Right lobe of liver (tissue), 6 donors: ENCODE results near the gene TBC1D2B. TPM values are rescaled to one million over a fixed set of nuclear protein-coding genes. Genes with fewer than 3 reads are reported as not detected.
A peak's percentile ranks its signal among the peaks of the same experiment; 100 is the strongest.

Source experiments
- ATAC-seq, 4 donors: fragments of 200-7000 bp; cut with Tn5 transposase; one replicate each; pipeline ENCODE4 v1.9.1; 2020; ENCODE audit warnings: mild to moderate bottlenecking in 4 of 4, moderate library complexity in 4 of 4
- DNase-seq, 3 donors: peaks; one replicate each; pipeline ENCODE4 v3.0.0-alpha.2; 2020
- H3K27ac ChIP-seq, 3 donors: fragments of 200-600 bp; one replicate each; pipeline ENCODE4 v1.8.0; 2022
- H3K27me3 ChIP-seq, 2 donors: fragments of 200-600 bp; one replicate each; pipeline ENCODE4 v1.8.0; 2022
- H3K36me3 ChIP-seq, 4 donors: fragments of 200-600 bp; sonication (generic) in 1 of 4; one replicate each; pipeline versions ENCODE4 v1.5.1 to v1.8.0; 2017 to 2022; ENCODE audit warnings: control low read depth in 1 of 4
- H3K4me1 ChIP-seq, 4 donors: fragments of 200-600 bp; sonication (generic) in 1 of 4; one replicate each; pipeline versions ENCODE4 v1.5.1 to v1.8.0; 2017 to 2022; ENCODE audit warnings: control low read depth in 1 of 4
- H3K4me3 ChIP-seq, 3 donors: fragments of 200-600 bp; one replicate each; pipeline ENCODE4 v1.8.0; 2022
- H3K9me3 ChIP-seq, 4 donors: fragments of 200-600 bp; sonication (generic) in 1 of 4; one replicate each; pipeline versions ENCODE4 v1.5.1 to v1.8.0; 2017 to 2022; ENCODE audit warnings: control low read depth in 1 of 4
- CTCF ChIP-seq, 4 donors: fragments of 200-600 bp in 3 of 4; fragments of 450-650 bp in 1 of 4; IDR thresholded peaks; one replicate each; pipeline versions ENCODE4 v1.5.1 to v1.8.0; 2016 to 2022; ENCODE audit warnings: antibody characterized with exemption in 4 of 4, mild to moderate bottlenecking in 2 of 4
- POLR2A ChIP-seq: fragments of 450-650 bp; IDR thresholded peaks from one replicate; pipeline ENCODE4 v1.6.1; 2017; ENCODE audit warnings: antibody characterized with exemption, mild to moderate bottlenecking
- WGBS: methylation state at CpG from one replicate; pipeline ENCODE4 v1.1.6; 2018; ENCODE audit warnings: low coverage, low lambda C conversion rate; ENCODE audit not compliant: insufficient coverage; ENCODE audit errors: missing lambda C conversion rate; 5-methylcytosine and 5-hydroxymethylcytosine counted together
- intact Hi-C, 2 donors: fragments of 100-400 bp; cut with DNase I; formaldehyde crosslinking; loops; one replicate each; pipeline versions ENCODE4 v1.11.2 to v1.14.1; 2022
- total RNA-seq, 6 experiments: library from RNA; depleted of rRNA in 2 of 6; stranded (reverse); fragments of >200 nt in 2 of 6; fragmentation: NEBNext Ultra II Directional in 3 of 6; extraction: Animal tissue kit (Norgen Biotek cat#: 25700) in 3 of 6; gene quantifications; one replicate each; pipeline versions ENCODE4 v1.1.0 to v1.2.4, GENCODE V29; 2016 to 2023
- donor health status: DM: no; HTN: yes; CAD: no.
- donor health status: DM: no; HTN: no; CAD: no.
- donor health status: DM: no; HTN: no; CAD: no.
- donor health status: DM: no; HTN: yes; CAD: no.
- donor health status: DM: no; HTN: yes; CAD: no.

The TBC1D2B gene
- total RNA-seq, 6 experiments from 2014 or later = 23.7 to 81.4 (median 29.6) TPM

- intact Hi-C loops = loop anchor here in 1 of 2 donors (10.0 kb wide), 1 partner anchor 107 kb away; no protein-coding TSS in a partner anchor
- DNase-seq (peak in 2 of 3 donors; percentile 5 to 37), ATAC-seq (no peak)
- TF ChIP-seq POLR2A (no peak), CTCF (IDR thresholded peaks at IDR 0.05) (no peak)
- H3K4me3 ChIP-seq = no peak overlapping the region
- H3K9me3 ChIP-seq = no peaks in the 10 kb centered on the region
- no peaks in the 10 kb centered on the region for H3K27me3 ChIP-seq
- no peaks in the 10 kb centered on the region for H3K36me3 ChIP-seq
- no peaks in the 10 kb centered on the region for H3K4me1 ChIP-seq
- whole genome bisulfite sequencing = 100% methylated on average over 4 of the region's 5 CpGs
- no peak overlapping the region for H3K27ac ChIP-seq
Observed at GRCh38 chr15:78101423-78102105, 24.1 kb upstream of the TBC1D2B start.

GRCh38 chr15:78100886-78101285, 23.4 kb upstream of the TBC1D2B start:
- Histone ChIP-seq H3K27ac (no peak overlapping the region), H3K4me3 (no peak overlapping the region), H3K4me1 (no peaks in the 10 kb centered on the region), H3K36me3 (no peaks in the 10 kb centered on the region), H3K27me3 (no peaks in the 10 kb centered on the region), H3K9me3 (no peaks in the 10 kb centered on the region)
- no CpG with 5 or more reads among the region's 2 CpGs for WGBS
- TF ChIP-seq POLR2A (no peak), CTCF (IDR thresholded peaks at IDR 0.05) (no peak)
- intact Hi-C loops = loop anchor here in 1 of 2 donors (10.0 kb wide), 1 partner anchor 106 kb away; no protein-coding TSS in a partner anchor
- ATAC-seq (no peak), DNase-seq (peak; percentile 7 to 26 (median 22))

GRCh38 chr15:78098131-78098755, 20.7 kb upstream of the TBC1D2B start:
- Histone ChIP-seq H3K9me3 (no peaks in the 10 kb centered on the region), H3K36me3 (no peaks in the 10 kb centered on the region), H3K27ac (no peak overlapping the region), H3K4me3 (no peak overlapping the region), H3K4me1 (no peaks in the 10 kb centered on the region), H3K27me3 (no peaks in the 10 kb centered on the region)
- intact Hi-C loops = no loop called here
- 80% methylated on average over 1 of the region's 11 CpGs for WGBS
- TF ChIP-seq CTCF (IDR thresholded peaks at IDR 0.05) (no peak), POLR2A (no peak)
- DNase-seq = peak; percentile 8 to 42 (median 34)
- ATAC-seq = no peak

- H3K27me3 ChIP-seq = no peaks in the 10 kb centered on the region
- H3K4me1 ChIP-seq = no peaks in the 10 kb centered on the region
- H3K36me3 ChIP-seq = no peaks in the 10 kb centered on the region
- DNase-seq = peak in 1 of 3 donors; percentile 9
- H3K9me3 ChIP-seq = no peaks in the 10 kb centered on the region
- no peak overlapping the region for H3K27ac ChIP-seq
- intact Hi-C loops = no loop called here
- 50% methylated on average over 1 of the region's 9 CpGs for WGBS
- no peak overlapping the region for H3K4me3 ChIP-seq
- no peak for ATAC-seq
- TF ChIP-seq CTCF (IDR thresholded peaks at IDR 0.05) = no peak
- TF ChIP-seq POLR2A = no peak
Observed at GRCh38 chr15:78097667-78098066, 20.2 kb upstream of the TBC1D2B start.
